Esophagus squamous epithelium (tissue), 4 donors: Measurements from ENCODE around the gene NAA50.

Source experiments
- POLR2A ChIP-seq, 4 donors: fragments of 450-650 bp; IDR thresholded peaks; one replicate each; pipeline ENCODE4 v1.6.1; 2017; ENCODE audit warnings: antibody characterized with exemption in 4 of 4, mild to moderate bottlenecking in 4 of 4, moderate library complexity in 3 of 4
- TF ChIP-seq, protein P1 (sequence below), 6 experiments: fragments of 450-650 bp in 4 of 6; fragments of 200-600 bp in 2 of 6; sonication (generic) in 2 of 6; IDR thresholded peaks; one replicate each; pipeline ENCODE4 v1.5.1; 2016 to 2019; ENCODE audit warnings: antibody characterized with exemption in 6 of 6, mild to moderate bottlenecking in 4 of 6, moderate library complexity in 4 of 6

DNA sequence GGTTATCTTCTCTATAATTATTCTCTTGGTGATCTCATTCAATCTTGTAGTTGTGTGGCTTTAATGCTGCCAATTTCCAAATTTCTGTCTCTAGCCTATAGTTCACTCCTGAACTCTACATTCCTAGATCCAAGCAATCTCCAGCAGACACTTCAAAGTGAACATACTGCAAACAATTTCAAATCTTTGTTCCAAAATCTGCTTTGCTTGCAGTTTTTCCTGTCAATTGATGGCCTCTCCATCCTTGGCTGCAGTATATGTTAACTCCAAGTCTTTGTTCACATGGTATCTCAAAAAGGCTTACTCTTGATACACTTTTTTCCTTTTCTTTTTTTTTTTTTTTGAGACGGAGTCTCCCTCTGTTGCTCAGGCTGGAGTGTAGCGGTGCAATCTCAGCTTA lies 17.4 kb downstream of the NAA50 start:
- TF ChIP-seq, protein P1, sequence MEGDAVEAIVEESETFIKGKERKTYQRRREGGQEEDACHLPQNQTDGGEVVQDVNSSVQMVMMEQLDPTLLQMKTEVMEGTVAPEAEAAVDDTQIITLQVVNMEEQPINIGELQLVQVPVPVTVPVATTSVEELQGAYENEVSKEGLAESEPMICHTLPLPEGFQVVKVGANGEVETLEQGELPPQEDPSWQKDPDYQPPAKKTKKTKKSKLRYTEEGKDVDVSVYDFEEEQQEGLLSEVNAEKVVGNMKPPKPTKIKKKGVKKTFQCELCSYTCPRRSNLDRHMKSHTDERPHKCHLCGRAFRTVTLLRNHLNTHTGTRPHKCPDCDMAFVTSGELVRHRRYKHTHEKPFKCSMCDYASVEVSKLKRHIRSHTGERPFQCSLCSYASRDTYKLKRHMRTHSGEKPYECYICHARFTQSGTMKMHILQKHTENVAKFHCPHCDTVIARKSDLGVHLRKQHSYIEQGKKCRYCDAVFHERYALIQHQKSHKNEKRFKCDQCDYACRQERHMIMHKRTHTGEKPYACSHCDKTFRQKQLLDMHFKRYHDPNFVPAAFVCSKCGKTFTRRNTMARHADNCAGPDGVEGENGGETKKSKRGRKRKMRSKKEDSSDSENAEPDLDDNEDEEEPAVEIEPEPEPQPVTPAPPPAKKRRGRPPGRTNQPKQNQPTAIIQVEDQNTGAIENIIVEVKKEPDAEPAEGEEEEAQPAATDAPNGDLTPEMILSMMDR (IDR thresholded peaks at IDR 0.05) = no peak
- no peak for TF ChIP-seq POLR2A (IDR thresholded peaks at IDR 0.05)
